Stimulated activated CD8-positive, alpha-beta memory T cell treated with anti-CD3 and anti-CD28 coated beads, Interleukin-15, amount 100 ng/mL, for 4 hours (primary cell): ENCODE results near the gene CEP78.
"Not testable (repeated sequence)": the region's sequence is repeated elsewhere in the genome, so short reads cannot be mapped to it uniquely, and the experiment has no call there.

Experiments
- DNase-seq, 2 donors: peaks; one replicate each; pipeline ENCODE4 v3.0.0-alpha.2; 2020; ENCODE audit warnings: low read depth in 2 of 2

Gene CEP78, protein sequence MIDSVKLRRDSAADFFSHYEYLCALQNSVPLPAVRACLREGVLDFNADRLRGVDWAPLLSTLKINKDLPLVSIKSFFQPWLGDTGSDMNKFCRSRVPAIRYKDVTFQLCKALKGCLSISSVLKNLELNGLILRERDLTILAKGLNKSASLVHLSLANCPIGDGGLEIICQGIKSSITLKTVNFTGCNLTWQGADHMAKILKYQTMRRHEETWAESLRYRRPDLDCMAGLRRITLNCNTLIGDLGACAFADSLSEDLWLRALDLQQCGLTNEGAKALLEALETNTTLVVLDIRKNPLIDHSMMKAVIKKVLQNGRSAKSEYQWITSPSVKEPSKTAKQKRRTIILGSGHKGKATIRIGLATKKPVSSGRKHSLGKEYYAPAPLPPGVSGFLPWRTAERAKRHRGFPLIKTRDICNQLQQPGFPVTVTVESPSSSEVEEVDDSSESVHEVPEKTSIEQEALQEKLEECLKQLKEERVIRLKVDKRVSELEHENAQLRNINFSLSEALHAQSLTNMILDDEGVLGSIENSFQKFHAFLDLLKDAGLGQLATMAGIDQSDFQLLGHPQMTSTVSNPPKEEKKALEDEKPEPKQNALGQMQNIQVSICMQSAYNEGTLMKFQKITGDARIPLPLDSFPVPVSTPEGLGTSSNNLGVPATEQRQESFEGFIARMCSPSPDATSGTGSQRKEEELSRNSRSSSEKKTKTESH

DNA sequence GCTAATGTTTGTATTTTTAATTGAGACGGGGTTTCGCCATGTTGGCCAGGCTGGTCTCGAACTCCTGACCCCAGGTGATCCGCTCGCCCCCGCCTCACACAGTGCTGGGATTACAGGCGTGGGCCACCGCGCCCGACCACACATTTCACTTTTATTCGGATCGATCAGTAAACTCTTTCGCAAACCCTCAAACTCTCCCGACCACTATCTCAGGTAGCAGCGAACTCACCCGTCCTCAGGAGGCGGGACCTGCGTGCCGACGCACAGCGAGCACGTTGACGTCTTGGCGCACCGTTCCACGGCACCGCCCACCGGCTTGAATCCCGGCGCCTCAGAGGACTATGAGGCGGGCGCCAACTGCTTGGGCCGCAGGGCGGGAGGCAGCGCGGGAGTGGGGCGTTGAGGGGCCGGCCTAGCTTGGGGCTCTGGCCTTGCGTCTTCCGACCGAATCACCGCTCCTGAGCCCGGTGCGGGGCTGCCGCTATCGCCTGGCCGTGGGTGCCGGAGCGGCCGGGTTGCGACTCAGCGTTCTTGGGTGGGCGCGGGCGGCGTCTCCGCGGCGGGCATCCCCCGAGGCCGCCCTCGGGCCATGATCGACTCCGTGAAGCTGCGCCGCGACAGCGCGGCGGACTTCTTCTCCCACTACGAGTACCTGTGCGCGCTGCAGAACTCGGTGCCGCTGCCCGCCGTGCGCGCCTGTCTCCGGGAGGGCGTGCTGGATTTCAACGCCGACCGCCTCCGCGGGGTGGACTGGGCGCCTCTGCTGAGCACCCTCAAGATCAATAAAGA lies at the start of gene CEP78:
Gene CEP78 (plus strand): TSS at position 314 of the 789 bp plus-strand sequence. CDS start 276 bp downstream, at position 590.
- peak; percentile 77 to 78 for DNase-seq

DNA sequence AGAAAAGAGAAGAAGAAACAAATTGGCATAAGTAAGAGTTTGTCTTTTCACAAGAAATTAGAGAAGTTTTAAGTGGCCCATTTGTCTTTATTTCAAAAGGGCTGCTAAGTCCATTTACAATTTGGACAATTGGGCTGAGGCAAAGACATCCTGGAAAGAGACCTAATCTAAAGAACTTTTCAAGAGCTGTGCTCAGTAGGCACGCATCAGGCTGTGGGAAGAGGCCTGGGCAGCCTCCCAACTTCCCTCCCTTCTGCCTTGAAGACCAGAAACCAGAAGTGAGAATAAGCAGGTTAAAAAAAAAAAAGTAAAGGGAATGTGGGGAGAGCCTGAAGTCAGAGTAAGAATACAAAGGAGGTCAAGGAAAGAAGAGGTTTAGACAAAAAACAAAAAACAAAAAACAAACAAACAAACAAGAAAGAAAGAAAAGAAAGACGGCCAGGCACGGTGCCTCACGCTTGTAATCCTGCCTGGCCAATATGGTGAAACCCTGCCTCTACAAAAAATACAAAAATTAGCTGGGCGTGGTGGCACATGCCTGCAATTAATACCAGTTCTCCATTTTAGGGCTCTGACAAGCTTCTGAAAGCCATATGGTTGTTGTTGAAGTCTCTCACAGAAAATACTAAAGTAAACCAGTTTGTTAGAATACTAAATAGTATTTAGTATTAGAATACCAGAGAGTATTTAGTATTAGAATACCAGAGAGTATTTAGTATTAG lies 48.0 kb upstream of the CEP78 start:
- no peak for DNase-seq

DNA sequence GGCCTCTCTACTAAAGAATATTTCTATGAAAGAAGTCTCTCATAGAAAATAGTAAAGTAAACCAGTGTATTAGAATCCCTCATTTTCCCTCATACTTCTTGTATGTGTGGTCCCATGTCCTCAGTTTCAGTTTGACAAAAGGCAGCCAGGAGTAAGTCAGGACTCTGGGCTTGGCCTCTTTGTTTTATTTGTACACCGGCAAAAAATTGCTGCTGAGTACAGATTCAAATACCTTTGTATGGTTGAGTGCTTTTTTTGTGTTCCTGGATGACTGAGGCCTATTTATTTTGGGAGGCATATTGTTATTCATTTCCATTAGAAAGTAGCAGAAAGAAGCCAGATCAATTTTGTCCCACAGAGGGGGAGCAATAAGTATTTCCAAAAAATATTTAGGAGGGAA lies 47.3 kb upstream of the CEP78 start:
- no peak for DNase-seq

DNA sequence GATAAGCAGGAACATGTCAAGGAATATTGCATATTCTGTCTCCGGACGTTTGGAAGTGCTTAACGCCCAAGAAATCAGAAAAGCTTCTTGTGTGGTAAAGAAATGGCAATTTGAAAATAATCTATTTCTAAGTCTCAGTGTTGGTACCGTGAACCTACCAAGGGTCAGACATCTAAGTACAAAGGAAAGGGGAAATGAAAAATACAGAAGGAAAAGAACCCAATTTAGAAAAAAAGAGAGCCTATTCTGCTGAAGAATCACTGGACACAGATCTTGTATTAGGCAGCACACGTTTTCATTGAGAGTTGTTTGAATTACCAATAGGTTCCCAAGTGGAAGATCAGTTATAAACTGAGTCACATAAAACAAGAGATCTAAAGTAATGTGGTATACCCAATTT lies 46.9 kb upstream of the CEP78 start:
- DNase-seq = no peak

DNA sequence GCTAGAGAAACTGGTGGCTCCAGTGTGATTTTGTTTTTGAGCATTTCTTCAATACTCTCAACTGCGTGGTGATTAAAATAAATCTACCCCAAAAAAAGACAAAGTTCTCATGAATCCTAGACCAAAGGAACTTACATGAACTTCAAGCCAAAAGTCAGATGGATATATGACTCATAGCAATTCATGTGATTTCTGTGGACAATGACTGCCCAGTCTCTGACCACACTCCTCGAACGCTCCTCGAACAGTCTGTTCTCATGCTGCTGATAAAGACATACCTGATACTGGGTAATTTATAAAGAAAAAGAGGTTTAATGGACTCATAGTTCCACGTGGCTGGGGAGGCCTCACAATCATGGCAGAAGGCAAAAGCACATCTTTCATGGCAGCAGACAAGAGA lies 46.4 kb upstream of the CEP78 start:
- DNase-seq = no peak

DNA sequence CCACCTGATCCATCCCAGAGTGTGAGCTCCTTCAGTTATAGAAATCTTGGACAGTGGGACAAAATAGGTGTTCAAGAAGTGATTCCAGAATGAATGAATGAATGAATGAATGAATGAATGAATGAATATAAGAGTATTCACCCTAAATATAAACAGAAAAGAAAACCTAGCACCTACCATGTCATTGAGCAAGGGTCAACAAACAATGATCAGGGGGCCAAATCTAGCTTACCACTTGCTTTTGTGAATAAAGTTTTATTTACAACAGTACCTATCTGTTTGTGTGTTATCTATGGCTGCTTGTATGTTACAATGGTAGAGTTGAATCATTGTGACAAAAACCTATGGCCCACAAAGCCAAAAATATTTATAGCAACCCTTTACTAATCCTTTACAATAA lies 43.9 kb upstream of the CEP78 start:
- DNase-seq = no peak

DNA sequence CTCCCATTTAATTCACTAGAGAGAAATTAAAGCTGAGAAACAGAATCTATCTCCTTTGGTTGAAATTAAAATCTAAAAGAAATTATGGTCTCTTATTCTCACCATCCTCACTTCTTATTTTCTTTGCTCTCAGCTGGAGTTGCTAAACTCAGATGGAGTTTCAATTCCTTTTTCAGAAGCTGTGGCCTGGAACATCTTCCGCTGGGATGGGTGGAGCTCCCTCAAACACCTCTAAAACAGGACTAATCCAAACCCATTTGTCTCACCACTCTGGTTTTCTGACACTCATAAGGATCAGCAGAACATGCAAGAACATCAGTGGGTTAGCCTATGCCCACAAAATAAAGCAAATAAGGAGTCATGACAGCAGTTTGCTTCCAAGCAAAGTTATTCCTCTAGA lies 39.6 kb upstream of the CEP78 start:
- no peak for DNase-seq

DNA sequence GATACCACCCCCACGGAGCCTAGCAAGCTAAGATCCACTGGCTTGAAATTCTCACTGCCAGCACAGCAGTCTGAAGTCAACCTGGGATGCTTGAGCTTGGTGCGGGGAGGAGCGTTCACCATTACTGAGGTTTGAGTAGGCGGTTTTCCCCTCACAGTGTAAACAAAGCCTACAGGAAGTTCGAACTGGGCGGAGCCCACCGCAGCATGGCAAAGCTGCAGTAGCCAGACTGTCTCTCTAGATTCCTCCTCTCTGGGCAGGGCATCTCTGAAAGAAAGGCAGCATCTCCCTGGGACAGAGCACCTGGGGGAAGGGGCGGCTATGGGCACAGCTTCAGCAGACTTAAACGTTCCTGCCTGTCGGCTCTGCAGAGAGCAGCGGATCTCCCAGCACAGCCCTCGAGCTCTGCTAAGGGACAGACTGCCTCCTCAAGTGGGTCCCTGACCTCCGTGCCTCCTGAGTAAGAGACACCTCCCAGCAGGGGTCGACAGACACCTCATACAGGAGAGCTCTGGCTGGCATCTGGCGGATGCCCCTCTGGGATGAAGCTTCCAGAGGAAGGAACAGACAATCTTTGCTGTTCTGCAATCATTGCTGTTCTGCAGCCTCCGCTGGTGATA lies 34.6 kb upstream of the CEP78 start:
- DNase-seq = peak; percentile 18 to 26

DNA sequence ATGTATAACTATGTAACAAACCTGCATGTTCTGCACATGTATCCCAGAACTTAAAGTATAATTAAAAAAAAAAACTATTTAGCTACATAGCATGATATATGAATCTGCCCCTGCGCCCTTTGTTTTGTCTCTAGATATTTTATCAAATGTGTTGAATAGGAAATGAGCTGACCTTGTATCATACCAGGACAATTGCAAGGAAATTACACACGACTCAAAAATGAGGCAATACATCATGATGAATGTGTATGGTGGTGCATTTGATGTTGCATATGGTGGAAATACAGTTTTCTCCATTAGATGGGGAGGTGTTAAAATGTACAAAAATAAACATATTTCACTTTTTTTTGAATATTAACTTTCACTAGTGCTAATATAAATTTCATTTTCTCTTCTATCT lies 28.6 kb upstream of the CEP78 start:
- DNase-seq = no peak

DNA sequence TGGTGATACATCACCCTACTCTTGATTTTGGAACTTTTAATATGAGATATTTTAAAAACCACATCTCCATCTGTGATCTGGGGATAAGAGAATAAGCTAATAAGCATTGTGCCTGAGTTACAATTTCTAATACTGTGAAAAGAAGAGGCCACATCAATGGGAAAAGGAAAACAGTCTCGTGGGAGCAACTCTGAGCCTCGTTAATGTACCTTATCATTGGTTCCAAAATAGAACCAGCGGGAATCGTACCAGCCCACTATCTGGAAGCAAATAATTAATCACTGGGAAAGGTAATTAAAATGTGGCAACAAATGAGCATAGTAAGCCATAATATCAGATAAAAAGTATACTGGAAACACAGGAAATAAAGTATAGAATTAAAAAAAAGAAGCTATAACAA lies 28.0 kb upstream of the CEP78 start:
- no peak for DNase-seq

DNA sequence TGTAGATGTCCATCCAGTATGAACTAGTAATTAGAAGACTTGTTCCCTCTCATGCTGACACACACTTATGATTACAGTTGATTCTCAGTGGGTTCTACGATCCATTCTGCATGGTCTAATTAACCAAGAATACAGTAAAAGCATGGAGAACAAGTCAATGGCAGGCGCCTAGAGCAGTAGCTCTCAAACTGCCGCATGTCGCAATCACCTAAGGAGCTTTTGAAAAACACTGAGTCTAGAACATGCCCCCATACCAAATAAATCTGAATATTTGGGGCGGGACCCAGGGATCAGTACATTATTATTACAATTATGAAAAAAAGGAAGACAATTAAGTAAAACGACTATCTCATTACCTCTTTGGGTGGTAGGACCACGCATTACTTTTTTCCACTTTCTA lies 26.7 kb upstream of the CEP78 start:
- no peak for DNase-seq

DNA sequence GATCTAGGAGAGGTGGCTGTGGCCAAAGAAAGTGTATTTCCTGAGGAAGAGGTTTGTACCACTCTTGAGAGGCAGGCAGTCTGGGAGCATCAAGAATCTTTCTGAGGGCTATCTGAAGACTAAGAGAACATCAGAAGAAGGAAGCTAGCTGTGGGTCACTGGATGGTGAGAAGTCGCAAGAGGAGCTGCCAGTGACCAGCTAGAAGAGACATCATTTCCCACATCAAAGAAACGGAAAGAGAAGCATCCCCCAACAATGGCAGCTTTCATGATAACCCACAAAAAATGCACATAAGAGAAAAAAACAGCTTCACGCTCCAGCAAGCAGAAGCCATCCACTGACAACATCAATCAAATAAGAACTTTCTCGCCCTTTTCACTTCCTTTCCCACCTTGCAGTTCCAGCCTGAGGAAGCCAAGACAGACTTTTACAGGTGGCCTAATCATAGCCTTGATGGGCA lies 25.0 kb upstream of the CEP78 start:
- no peak for DNase-seq

DNA sequence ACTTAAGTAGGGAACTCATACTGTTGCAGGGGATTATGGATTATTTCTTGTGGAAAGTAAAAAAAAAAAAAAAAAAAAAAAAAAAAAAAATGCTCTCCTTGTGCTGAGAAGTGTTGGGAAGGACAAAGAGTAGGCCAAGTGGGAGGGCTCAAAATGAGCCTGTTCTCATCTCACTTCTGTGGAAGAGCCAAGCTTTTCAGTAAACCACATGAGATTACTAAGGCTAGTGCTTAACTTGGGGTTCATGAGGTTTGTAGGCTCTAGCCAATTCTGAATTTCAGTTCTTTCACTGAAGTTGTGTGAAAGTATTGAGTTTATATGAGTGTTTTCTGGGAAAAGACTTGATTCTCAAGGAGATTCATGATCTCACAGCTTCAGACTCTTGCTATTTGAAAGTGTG lies 23.0 kb upstream of the CEP78 start:
- DNase-seq = no peak

DNA sequence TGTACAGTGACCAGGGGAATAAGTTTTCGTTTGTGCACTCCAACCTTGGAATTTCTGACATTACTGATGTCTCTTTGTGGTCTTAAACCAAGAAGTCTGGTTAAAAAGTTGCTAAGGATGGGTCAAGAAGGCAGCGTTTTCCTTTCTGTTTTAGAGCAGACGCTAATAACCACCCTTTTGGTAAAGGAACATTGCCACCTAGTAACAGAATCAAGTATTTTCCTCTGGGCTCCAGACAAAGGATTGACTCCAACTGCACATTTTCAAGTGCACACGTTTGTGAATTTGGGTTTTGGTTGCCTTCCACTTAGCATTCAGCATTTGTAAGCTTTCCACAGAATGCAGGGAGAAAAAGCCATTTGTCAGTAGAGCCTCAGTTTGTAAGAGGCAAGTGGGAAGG lies 22.2 kb upstream of the CEP78 start:
- DNase-seq = no peak

DNA sequence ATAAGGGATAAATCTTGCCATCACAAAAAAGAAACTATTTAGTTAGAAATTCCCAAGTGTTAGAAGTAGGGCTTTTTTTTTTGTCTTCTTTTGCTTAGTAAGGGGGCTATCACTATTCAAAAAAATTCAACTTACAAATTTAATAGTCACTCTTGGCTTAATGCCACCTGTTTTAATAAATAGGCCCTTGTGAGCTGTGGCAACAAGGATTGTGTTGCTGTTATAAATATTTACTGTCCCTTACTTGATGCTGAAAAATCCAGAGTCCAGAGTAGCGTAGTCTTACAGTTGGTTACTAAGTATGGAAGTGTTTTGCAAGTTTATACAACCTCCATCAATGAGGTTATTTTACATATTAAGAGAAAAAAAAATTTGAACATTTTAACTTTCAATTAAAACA lies 21.4 kb upstream of the CEP78 start:
- DNase-seq = no peak

DNA sequence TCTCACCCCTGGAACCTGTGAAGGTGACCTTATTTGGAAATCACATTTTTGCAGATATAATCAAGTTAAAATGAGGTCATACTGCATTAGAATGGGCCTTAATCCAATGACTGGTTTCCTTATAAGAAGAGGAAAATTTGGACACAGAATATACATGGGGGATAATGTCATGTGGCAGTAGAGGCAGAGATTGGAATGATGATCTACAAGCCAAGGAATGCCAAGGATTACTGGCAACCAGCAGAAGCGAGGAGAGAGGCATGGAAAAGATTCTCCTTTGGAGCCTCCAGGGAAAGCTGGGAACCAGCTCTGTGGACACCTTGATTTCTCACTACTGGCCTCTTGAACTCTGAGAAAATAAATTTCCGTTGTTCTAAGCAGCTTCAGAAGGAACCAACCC lies 20.2 kb upstream of the CEP78 start:
- no peak for DNase-seq

DNA sequence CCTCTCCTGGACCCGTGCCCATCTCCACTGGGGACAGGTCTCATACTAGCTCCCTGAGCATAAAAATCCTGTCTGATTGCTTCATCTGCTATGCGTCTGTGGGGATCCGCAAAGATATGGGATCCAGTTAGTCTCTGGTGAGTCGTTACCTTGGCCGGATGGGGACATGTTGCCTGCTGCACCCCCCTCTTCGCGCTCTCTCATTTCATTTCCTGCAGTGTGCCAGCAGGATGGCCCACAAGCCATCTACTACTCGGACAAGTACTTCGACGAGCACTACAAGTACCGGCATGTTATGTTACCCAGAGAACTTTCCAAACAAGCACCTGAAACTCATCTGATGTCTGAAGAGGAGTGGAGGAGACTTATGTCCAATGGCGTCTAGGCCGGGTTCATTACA lies 17.0 kb upstream of the CEP78 start:
- no peak for DNase-seq

DNA sequence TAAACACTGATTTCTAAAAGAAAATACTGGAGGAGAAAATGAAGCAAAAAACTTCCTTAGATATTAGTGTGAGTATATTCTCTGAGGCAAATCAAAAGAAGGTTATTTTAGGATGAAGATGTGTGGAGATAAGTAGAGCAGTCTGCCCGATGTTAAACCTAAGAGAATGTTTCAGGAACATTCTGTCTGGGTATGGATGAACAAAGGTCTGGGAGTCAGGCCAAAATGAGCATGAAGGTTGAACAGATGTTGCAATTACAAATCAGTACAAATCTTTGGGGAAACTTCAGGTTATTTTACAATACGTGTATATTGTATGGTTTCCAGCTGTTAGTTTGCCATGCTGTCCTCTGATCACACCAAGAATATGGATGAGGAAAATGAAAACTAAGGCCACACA lies 14.4 kb upstream of the CEP78 start:
- DNase-seq = no peak

DNA sequence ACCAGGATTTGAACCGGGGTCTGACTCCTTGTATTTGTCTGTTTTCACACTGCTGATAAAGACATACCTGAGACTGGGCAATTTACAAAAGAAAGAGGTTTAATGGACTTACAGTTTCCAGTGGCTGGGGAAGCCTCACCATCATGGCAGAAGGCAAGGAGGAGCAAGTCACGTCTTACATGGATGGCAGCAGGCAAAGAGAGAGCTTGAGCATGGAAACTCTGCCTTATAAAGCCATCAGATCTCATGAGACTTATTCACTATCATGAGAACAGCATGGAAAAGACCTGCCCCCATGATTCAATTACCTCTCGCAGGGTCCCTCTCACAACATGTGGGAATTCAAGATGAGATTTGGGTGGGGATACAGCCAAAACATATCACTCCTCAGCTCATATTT lies 14.0 kb upstream of the CEP78 start:
- not testable (repeated sequence) for DNase-seq

DNA sequence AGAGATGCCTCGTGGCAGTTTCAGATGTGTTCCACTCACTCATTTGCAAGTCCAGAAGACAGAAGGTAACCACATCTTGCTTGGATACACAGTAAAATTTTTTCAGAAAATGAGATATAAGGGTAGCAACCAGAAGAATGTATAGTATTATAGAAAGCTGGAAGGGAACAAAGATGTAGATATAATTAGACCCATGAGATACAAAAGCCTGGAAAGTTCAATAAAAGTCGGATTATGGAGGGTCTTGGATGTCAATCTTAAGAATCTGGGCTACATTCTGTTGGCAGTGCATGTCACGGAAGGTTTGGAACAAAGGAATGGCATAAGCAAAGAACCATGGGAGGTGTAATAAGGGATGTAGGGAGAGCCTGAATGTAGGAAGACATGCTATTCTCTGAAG lies 5.1 kb upstream of the CEP78 start:
- no peak for DNase-seq

DNA sequence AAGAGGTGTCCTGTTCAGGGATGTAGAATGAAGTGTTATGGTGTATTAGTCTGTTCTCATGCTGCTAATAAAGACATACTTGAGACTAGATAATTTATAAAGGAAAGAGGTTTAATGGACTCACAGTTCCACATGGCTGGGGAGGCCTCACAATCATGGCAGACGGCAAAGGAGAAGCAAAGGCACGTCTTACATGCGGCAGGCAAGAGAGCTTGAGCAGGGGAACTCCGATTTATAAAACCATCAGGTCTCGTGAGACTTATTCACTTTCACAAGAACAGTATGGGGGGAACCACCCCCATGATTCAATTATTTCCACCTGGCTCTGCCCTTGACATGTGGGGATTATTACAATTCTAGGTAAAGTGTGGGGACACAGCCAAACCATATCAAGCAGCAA lies 3.4 kb upstream of the CEP78 start:
- not testable (repeated sequence) for DNase-seq
